Vagina (tissue), 2 donors: ENCODE data around the gene THSD7B. TPM values are rescaled to one million over a fixed set of nuclear protein-coding genes. Genes with fewer than 3 reads are reported as not detected.

Experiments used
- DNase-seq, 2 donors: peaks; one replicate each; pipeline ENCODE4 v3.0.0-alpha.2; 2017; ENCODE audit errors: extremely low spot score in 2 of 2
- H3K27ac ChIP-seq: fragments of 200-600 bp; sonication (generic); one replicate; pipeline ENCODE4 v1.5.1; 2019
- H3K27me3 ChIP-seq: fragments of 200-600 bp; sonication (generic); one replicate; pipeline ENCODE4 v1.5.1; 2019
- H3K36me3 ChIP-seq, 2 donors: fragments of 200-600 bp; sonication (generic); one replicate each; pipeline ENCODE4 v1.5.1; 2017 to 2019
- H3K4me1 ChIP-seq: fragments of 200-600 bp; sonication (generic); one replicate; pipeline ENCODE4 v1.5.1; 2019
- H3K4me3 ChIP-seq, 2 donors: fragments of 200-600 bp; sonication (generic); 1 replicate in 1 of 2; 2 replicates in 1 of 2; pipeline ENCODE4 v1.5.1; 2016 to 2019
- H3K9me3 ChIP-seq: fragments of 200-600 bp; sonication (generic); one replicate; pipeline ENCODE4 v1.5.1; 2019
- CTCF ChIP-seq, 3 experiments: fragments of 450-650 bp in 2 of 3; fragments of 200-600 bp in 1 of 3; sonication (generic) in 1 of 3; IDR thresholded peaks; one replicate each; pipeline ENCODE4 v1.5.1; 2017 to 2019; ENCODE audit warnings: antibody characterized with exemption in 3 of 3, mild to moderate bottlenecking in 2 of 3, moderate library complexity in 2 of 3
- POLR2A ChIP-seq, 2 donors: fragments of 450-650 bp; IDR thresholded peaks; one replicate each; pipeline ENCODE4 v1.6.1; 2017; ENCODE audit warnings: antibody characterized with exemption in 2 of 2, mild to moderate bottlenecking in 2 of 2, moderate library complexity in 2 of 2
- POLR2AphosphoS5 ChIP-seq, 2 donors: sonication (generic); formaldehyde crosslinking; IDR thresholded peaks; one replicate each; pipeline ENCODE4 v1.9.0; 2017; ENCODE audit warnings: antibody characterized with exemption in 2 of 2, mild to moderate bottlenecking in 2 of 2, low read depth in 1 of 2; ENCODE audit not compliant: insufficient read depth in 1 of 2
- intact Hi-C: fragments of 100-400 bp; cut with DNase I; formaldehyde crosslinking; loops from one replicate; pipeline ENCODE4 v1.15.1; 2023
- total RNA-seq: library from RNA; depleted of rRNA; stranded (reverse); fragments of >200 nt; gene quantifications from one replicate; pipeline ENCODE4 v1.2.3, GENCODE V29; 2016

Gene THSD7B
- total RNA-seq, 1 donor from 2014 or later, result 0.49 TPM

DNA sequence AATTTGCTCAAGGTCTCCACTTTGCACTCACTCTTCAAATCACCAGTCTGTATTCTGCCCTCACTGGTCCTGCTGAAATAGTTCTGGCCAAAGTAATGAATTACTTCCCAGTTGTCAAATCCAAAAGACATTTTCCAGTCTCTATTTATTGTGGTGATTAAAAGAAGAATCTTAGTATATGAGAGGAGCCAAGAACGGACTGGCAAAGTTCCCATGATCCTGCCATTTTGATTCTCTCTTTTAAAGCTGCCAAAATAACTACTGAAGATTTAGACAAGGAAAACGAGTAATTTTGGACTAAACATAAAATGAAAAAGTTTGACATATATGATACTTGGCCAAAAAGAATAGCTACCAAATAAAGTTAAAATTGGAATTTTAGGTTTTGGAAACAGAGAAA is 12.0 kb downstream of the THSD7B start:
- Histone ChIP-seq H3K27ac (no peak overlapping the region), H3K4me1 (no peaks in the 10 kb centered on the region), H3K36me3 (no peaks in the 10 kb centered on the region), H3K4me3 (no peak overlapping the region), H3K27me3 (no peaks in the 10 kb centered on the region), H3K9me3 (no peaks in the 10 kb centered on the region)
- intact Hi-C loops, result no loop called here
- TF ChIP-seq CTCF (IDR thresholded peaks at IDR 0.05), result no peak
- DNase-seq, result no peak

GRCh38 chr2:136783856-136784255 is 18.5 kb downstream of the THSD7B start:
- TF ChIP-seq CTCF (IDR thresholded peaks at IDR 0.05) (no peak), POLR2AphosphoS5 (IDR thresholded peaks at IDR 0.05; ENCODE audit: insufficient read depth in 1 of 2, low read depth in 1 of 2) (no peak), POLR2A (IDR thresholded peaks at IDR 0.05) (no peak)
- no peak for DNase-seq
- Histone ChIP-seq H3K27me3 (no peaks in the 10 kb centered on the region), H3K4me1 (no peaks in the 10 kb centered on the region), H3K36me3 (no peaks in the 10 kb centered on the region), H3K4me3 (no peak overlapping the region), H3K27ac (no peak overlapping the region), H3K9me3 (no peaks in the 10 kb centered on the region)
- intact Hi-C loops, result no loop called here

DNA sequence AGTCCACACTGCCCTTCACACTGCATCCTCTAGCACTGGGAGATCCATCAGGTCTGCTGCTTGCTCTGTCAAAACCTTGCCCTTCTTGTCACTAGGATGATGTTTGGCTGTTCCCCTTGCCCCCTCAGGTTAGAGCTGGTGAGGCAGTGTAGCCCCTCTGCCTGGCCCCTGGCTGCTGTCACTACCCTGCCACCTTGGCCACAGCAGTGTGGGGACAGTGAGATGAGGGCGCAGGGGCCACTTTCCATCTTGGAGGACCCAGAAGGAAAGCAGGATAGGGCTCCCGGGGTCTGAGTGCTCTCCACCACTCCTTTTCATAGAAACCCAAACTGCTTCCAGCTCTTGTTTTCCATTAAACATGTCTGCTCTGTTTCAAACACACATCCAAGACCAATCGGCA is 19.9 kb downstream of the THSD7B start:
- Histone ChIP-seq H3K4me1 (no peaks in the 10 kb centered on the region), H3K27ac (no peak overlapping the region), H3K36me3 (no peaks in the 10 kb centered on the region), H3K9me3 (no peaks in the 10 kb centered on the region), H3K27me3 (no peaks in the 10 kb centered on the region), H3K4me3 (no peak overlapping the region)
- intact Hi-C loops, result no loop called here
- no peak for TF ChIP-seq POLR2AphosphoS5 (IDR thresholded peaks at IDR 0.05; ENCODE audit: insufficient read depth in 1 of 2, low read depth in 1 of 2)
- no peak for TF ChIP-seq CTCF (IDR thresholded peaks at IDR 0.05)
- TF ChIP-seq POLR2A (IDR thresholded peaks at IDR 0.05), result no peak
- no peak for DNase-seq

- Histone ChIP-seq H3K27me3 (no peaks in the 10 kb centered on the region), H3K36me3 (no peaks in the 10 kb centered on the region), H3K9me3 (no peaks in the 10 kb centered on the region), H3K4me3 (no peak overlapping the region), H3K27ac (no peak overlapping the region), H3K4me1 (no peaks in the 10 kb centered on the region)
- intact Hi-C loops, result no loop called here
- TF ChIP-seq POLR2A (IDR thresholded peaks at IDR 0.05), result no peak
- DNase-seq, result no peak
Measured at GRCh38 chr2:136787970-136788369, 22.6 kb downstream of the THSD7B start.

DNA sequence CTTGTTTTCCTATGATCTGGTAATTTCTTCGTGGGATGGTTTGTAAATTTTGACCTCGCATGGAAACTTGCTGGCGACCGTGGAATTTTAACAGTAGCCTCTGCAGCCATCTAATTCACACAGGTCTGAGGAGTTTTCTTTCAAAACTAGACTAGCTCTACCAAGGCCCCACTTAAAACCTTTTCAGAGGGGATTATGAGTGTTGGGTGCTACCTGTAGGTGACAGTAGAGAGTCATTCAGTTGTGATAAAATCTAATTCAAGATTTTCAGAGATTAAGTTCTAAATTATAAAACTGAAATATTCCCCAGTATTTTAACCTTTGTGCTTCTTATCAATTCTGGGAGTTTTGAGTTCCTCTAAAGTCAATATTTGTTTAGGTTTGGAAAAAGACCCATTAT is 31.0 kb downstream of the THSD7B start:
- Histone ChIP-seq H3K4me1 (no peaks in the 10 kb centered on the region), H3K36me3 (no peaks in the 10 kb centered on the region), H3K9me3 (no peaks in the 10 kb centered on the region), H3K4me3 (no peak overlapping the region), H3K27ac (no peak overlapping the region), H3K27me3 (no peaks in the 10 kb centered on the region)
- intact Hi-C loops, result no loop called here
- TF ChIP-seq POLR2AphosphoS5 (IDR thresholded peaks at IDR 0.05; ENCODE audit: insufficient read depth in 1 of 2, low read depth in 1 of 2) (no peak), CTCF (IDR thresholded peaks at IDR 0.05) (no peak), POLR2A (IDR thresholded peaks at IDR 0.05) (no peak)
- DNase-seq, result no peak

GRCh38 chr2:136798766-136799165 is 33.4 kb downstream of the THSD7B start:
- TF ChIP-seq POLR2AphosphoS5 (IDR thresholded peaks at IDR 0.05; ENCODE audit: insufficient read depth in 1 of 2, low read depth in 1 of 2) (no peak), POLR2A (IDR thresholded peaks at IDR 0.05) (no peak), CTCF (IDR thresholded peaks at IDR 0.05) (no peak)
- Histone ChIP-seq H3K27me3 (no peaks in the 10 kb centered on the region), H3K36me3 (no peaks in the 10 kb centered on the region), H3K9me3 (no peaks in the 10 kb centered on the region), H3K4me1 (no peaks in the 10 kb centered on the region), H3K27ac (no peak overlapping the region), H3K4me3 (no peak overlapping the region)
- intact Hi-C loops, result no loop called here
- DNase-seq, result no peak
